Measurements from ENCODE around the gene FRMD8.

DNA sequence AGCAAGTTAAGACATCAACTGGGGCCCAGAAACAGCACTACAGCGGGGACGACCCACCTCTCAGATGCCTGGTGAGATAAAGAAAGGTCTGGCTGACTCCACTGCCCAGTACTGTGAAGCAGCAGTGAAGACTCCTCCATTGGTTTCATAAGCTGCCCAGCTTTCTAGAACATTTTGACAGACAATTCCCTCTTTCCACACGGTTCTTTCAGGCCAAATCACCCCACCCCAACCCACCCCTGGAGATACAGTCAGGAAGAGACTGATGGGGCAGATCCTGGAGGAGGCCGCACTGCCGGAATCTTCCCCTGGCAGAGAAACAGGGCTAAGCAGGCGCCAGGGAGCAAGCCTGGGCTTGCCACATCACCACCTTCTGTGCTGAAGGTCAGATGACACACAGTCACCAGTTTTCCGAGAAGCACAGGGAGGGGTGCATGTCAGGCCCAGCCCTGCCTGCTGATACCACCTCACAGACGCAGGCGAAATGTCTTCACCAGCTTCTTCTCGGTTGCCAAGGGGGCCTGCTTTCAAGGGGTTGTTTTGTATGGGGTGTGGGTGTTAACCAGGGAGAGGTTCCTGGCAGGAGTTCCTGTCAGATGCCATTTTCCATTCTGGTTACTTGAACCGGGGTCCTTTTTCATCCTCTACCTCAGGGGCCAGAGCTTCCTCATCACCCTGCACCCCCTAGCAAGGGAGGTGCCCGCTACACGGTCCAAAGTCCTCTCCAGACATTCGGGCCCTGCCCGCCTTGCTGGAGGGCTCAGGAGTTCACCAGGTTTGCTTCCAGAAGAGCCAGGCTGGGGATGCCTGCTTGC, 34.7 kb downstream of the FRMD8 start:
- TF ChIP-seq, protein P1, sequence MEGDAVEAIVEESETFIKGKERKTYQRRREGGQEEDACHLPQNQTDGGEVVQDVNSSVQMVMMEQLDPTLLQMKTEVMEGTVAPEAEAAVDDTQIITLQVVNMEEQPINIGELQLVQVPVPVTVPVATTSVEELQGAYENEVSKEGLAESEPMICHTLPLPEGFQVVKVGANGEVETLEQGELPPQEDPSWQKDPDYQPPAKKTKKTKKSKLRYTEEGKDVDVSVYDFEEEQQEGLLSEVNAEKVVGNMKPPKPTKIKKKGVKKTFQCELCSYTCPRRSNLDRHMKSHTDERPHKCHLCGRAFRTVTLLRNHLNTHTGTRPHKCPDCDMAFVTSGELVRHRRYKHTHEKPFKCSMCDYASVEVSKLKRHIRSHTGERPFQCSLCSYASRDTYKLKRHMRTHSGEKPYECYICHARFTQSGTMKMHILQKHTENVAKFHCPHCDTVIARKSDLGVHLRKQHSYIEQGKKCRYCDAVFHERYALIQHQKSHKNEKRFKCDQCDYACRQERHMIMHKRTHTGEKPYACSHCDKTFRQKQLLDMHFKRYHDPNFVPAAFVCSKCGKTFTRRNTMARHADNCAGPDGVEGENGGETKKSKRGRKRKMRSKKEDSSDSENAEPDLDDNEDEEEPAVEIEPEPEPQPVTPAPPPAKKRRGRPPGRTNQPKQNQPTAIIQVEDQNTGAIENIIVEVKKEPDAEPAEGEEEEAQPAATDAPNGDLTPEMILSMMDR (IDR thresholded peaks at IDR 0.05; ENCODE audit: extremely low read depth in 1 of 2, insufficient read depth in 1 of 2, low read depth in 1 of 2, low read length in 2 of 2) = no peak
- TF ChIP-seq GATA2 (IDR thresholded peaks at IDR 0.05; ENCODE audit: insufficient read depth, insufficient read length, low read depth, low read length) (peak; percentile 75), POLR2AphosphoS5 (IDR thresholded peaks at IDR 0.05; ENCODE audit: insufficient read depth, low read depth, low read length) (peak; percentile 92), POLR2A (IDR thresholded peaks at IDR 0.05; ENCODE audit: low read depth, low read length) (peak; percentile 85), MYC (IDR thresholded peaks at IDR 0.05; ENCODE audit: low read depth, low read length) (peak; percentile 31), MAX (IDR thresholded peaks at IDR 0.05; ENCODE audit: insufficient read depth, insufficient read length) (peak; percentile 44), EZH2 (IDR thresholded peaks at IDR 0.05; ENCODE audit: borderline replicate concordance, low read depth, low read length, severe bottlenecking) (no peak), JUN (IDR thresholded peaks at IDR 0.05; ENCODE audit: borderline replicate concordance, insufficient read depth, insufficient read length, low read depth) (peak; percentile 66), FOS (IDR thresholded peaks at IDR 0.05; ENCODE audit: borderline replicate concordance, insufficient read depth, low read length) (peak; percentile 71)
